CD4-positive, alpha-beta T cell treated with Interleukin-1 beta for 1 hour (primary cell): ENCODE results near the gene MUC4.
"Not testable (repeated sequence)": the region's sequence is repeated elsewhere in the genome, so short reads cannot be mapped to it uniquely, and the experiment has no call there.

Source experiments
- DNase-seq, 2 donors: peaks; one replicate each; pipeline ENCODE4 v3.0.0-alpha.2; 2020 to 2022

Gene MUC4

GRCh38 chr3:195736866-195737490 lies 74.8 kb downstream of the MUC4 start:
- DNase-seq: no peak

GRCh38 chr3:195735036-195735695 lies 76.6 kb downstream of the MUC4 start:
- no peak for DNase-seq

- DNase-seq: no peak
Measured at GRCh38 chr3:195732940-195733339, 78.8 kb downstream of the MUC4 start.

GRCh38 chr3:195731356-195731905 lies 80.3 kb downstream of the MUC4 start:
- no peak for DNase-seq

- no peak for DNase-seq
Measured at GRCh38 chr3:195729476-195730251, 82.1 kb downstream of the MUC4 start.

GRCh38 chr3:195728789-195729188 lies 82.9 kb downstream of the MUC4 start:
- not testable (repeated sequence) for DNase-seq

- DNase-seq: no peak
Measured at GRCh38 chr3:195727606-195728195, 84.0 kb downstream of the MUC4 start.

GRCh38 chr3:195725916-195726740 lies 85.6 kb downstream of the MUC4 start:
- not testable (repeated sequence) for DNase-seq

- not testable (repeated sequence) for DNase-seq
Measured at GRCh38 chr3:195724363-195724762, 87.4 kb downstream of the MUC4 start.

- not testable (repeated sequence) for DNase-seq
Measured at GRCh38 chr3:195722996-195723345, 88.8 kb downstream of the MUC4 start.

- not testable (repeated sequence) for DNase-seq
Measured at GRCh38 chr3:195722139-195722995, 89.4 kb downstream of the MUC4 start.

GRCh38 chr3:195720831-195721506 lies 90.8 kb downstream of the MUC4 start, which contains the start of gene MUC20:
MUC20 (plus strand) TSS chr3:195720978; CDS start chr3:195721008, 30 bp downstream.
- not testable (repeated sequence) for DNase-seq

- DNase-seq: not testable (repeated sequence)
Measured at GRCh38 chr3:195719514-195720254, 92.0 kb downstream of the MUC4 start.

- DNase-seq: no peak
Measured at GRCh38 chr3:195718477-195718984, 93.2 kb downstream of the MUC4 start.

GRCh38 chr3:195717852-195718476 lies 93.8 kb downstream of the MUC4 start:
- no peak for DNase-seq

- no peak for DNase-seq
Measured at GRCh38 chr3:195717416-195717815, 94.3 kb downstream of the MUC4 start.

- no peak for DNase-seq
Measured at GRCh38 chr3:195715583-195716266, 96.0 kb downstream of the MUC4 start.

GRCh38 chr3:195715134-195715533 lies 96.6 kb downstream of the MUC4 start:
- DNase-seq: no peak
